ENCODE results near the gene FGGY. TPM values are rescaled to one million over a fixed set of nuclear protein-coding genes. Genes with fewer than 3 reads are reported as not detected.
A peak's percentile ranks its signal among the peaks of the same experiment; 100 is the strongest.

The FGGY gene
- total RNA-seq, 1 donor from 2014 or later: 31.2 TPM

DNA sequence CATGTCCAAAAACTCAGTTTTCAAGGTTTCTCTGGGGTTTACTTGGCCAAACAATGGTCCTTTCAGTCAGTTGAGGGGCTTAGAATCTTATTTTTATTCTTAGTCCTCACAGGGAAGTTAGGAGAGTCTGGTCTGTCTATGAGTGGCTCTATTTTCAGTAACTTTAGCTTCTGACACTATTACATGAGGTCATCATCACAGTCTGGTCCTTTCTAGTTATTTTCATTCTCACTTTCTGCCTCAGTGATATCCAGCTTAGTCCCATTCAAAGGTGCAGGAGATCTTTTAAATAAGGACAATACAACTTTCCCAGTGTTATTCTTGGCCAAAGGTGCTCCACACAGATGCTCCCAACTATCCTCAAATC, 30.0 kb upstream of the FGGY start:
- peak overlapping the region; percentile 59 for H3K27ac ChIP-seq (replicated peaks)
- H3K36me3 ChIP-seq: no peaks in the 10 kb centered on the region
- no peaks in the 10 kb centered on the region for H3K9me3 ChIP-seq (replicated peaks)
- H3K4me3 ChIP-seq: no peak overlapping the region
- no peak for DNase-seq
- no peaks in the 10 kb centered on the region for H3K27me3 ChIP-seq (ENCODE audit: low read depth)
- no peak for TF ChIP-seq CTCF (IDR thresholded peaks at IDR 0.05; ENCODE audit: borderline replicate concordance)
- peaks cover 27% of the 10 kb centered on the region for H3K4me1 ChIP-seq
- intact Hi-C loops (cut with micrococcal nuclease): no loop called here

DNA sequence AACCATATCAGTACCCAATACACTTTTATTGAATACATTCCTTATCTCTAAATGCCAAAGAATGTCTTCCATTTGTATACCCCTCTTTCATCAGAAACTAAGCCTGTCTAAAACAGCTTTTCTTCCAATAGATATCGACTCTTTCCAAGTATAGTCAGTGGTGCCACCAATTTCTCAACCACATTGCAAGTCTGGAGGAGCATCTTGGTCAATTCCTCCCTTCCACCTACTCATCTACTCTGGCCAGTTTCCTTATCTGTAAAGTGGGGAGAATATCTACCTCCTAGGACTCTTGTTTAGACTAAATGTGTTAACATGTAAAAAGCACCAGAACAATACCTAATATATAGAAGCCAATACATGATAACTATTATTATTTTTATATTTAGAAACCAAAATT, 28.5 kb upstream of the FGGY start:
- no peak for DNase-seq
- no peak overlapping the region for H3K27ac ChIP-seq (replicated peaks)
- no peaks in the 10 kb centered on the region for H3K9me3 ChIP-seq (replicated peaks)
- H3K36me3 ChIP-seq: no peaks in the 10 kb centered on the region
- H3K27me3 ChIP-seq (ENCODE audit: low read depth): no peaks in the 10 kb centered on the region
- H3K4me3 ChIP-seq: no peak overlapping the region
- no peak for TF ChIP-seq CTCF (IDR thresholded peaks at IDR 0.05; ENCODE audit: borderline replicate concordance)
- peaks cover 37% of the 10 kb centered on the region for H3K4me1 ChIP-seq
- intact Hi-C loops (cut with micrococcal nuclease): no loop called here

DNA sequence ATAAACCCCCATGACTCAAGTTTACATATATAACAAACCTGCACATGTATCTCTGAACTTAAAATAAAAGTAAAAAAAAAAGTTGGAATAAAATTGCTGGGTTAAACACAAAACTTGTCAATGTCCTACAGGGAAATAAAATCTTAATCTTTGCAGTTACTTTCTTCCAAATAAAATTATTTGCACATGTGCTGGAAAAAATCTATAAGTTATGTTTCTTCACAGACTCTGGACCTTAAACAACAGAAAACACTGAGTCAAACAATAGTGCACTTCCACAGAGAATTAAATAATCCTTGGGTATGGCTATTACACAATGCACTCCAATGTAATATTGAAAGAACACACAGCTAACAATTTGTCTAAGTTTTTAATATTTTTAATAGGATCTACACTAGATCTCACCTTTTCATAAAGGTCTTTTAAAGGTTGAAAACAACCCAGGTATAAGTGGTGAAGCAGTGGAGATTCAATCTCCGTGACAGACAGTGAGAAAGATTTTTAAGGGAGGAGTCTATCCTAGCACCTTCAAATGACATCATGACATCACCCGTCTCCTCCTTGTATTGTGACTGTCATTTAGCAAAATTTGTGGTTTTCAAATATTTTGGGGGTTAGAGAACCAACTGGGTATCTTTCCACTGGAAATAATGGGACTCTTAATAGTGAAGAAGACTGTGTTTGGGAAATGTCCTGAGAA, 25.2 kb upstream of the FGGY start:
- no peak overlapping the region for H3K27ac ChIP-seq (replicated peaks)
- no peak for DNase-seq
- H3K27me3 ChIP-seq (ENCODE audit: low read depth): no peaks in the 10 kb centered on the region
- intact Hi-C loops (cut with micrococcal nuclease): no loop called here
- no peak overlapping the region for H3K4me3 ChIP-seq
- H3K9me3 ChIP-seq (replicated peaks): no peaks in the 10 kb centered on the region
- peaks cover 29% of the 10 kb centered on the region for H3K4me1 ChIP-seq
- H3K36me3 ChIP-seq: no peaks in the 10 kb centered on the region
- no peak for TF ChIP-seq CTCF (IDR thresholded peaks at IDR 0.05; ENCODE audit: borderline replicate concordance)

DNA sequence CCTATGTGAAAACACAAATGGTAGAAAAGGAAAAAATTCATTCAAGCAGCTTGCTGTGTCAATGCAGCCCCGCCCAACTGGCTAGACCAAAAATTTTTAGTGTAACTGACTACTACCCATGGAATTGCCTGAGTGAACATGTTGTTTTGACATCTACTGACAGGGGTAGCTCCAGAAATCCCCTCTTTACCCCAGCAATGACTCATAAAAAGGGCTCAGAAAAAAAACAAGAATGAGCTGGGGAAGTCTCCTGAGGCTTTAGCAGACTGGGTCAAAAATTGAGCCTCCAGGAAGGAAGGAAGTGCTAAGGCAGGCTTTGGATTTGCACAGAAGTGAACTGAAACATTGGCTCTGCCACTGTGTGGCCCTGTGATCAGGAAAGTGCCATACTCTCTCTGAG, 24.4 kb upstream of the FGGY start:
- Histone ChIP-seq H3K4me3 (no peak overlapping the region), H3K36me3 (no peaks in the 10 kb centered on the region), H3K9me3 (replicated peaks) (no peaks in the 10 kb centered on the region), H3K27ac (replicated peaks) (peak overlapping the region; percentile 42), H3K4me1 (peaks cover 23% of the 10 kb centered on the region), H3K27me3 (ENCODE audit: low read depth) (no peaks in the 10 kb centered on the region)
- no peak for TF ChIP-seq CTCF (IDR thresholded peaks at IDR 0.05; ENCODE audit: borderline replicate concordance)
- intact Hi-C loops (cut with micrococcal nuclease): no loop called here
- no peak for DNase-seq

GRCh38 chr1:59276439-59276851, 20.4 kb upstream of the FGGY start:
- no peak for DNase-seq
- Histone ChIP-seq H3K36me3 (no peaks in the 10 kb centered on the region), H3K9me3 (replicated peaks) (no peaks in the 10 kb centered on the region), H3K27me3 (ENCODE audit: low read depth) (no peaks in the 10 kb centered on the region), H3K27ac (replicated peaks) (peak overlapping the region; percentile 41), H3K4me1 (peaks cover 23% of the 10 kb centered on the region), H3K4me3 (no peak overlapping the region)
- intact Hi-C loops (cut with micrococcal nuclease): no loop called here
- no peak for TF ChIP-seq CTCF (IDR thresholded peaks at IDR 0.05; ENCODE audit: borderline replicate concordance)

Measured in left ventricle myocardium inferior (tissue), 1 donor.